Mucosa of descending colon (tissue), 3 donors: ENCODE results near the gene UBE2Q1. TPM values are rescaled to one million over a fixed set of nuclear protein-coding genes. Genes with fewer than 3 reads are reported as not detected.
A peak's percentile ranks its signal among the peaks of the same experiment; 100 is the strongest.
"Not testable (repeated sequence)": the region's sequence is repeated elsewhere in the genome, so short reads cannot be mapped to it uniquely, and the experiment has no call there.

ENCODE experiments used
- ATAC-seq: fragments of 200-7000 bp; cut with Tn5 transposase; one replicate; pipeline ENCODE4 v1.9.1; 2020; ENCODE audit warnings: mild to moderate bottlenecking, moderate library complexity
- DNase-seq, 3 donors: peaks; one replicate each; pipeline ENCODE4 v3.0.0-alpha.2; 2020
- H3K36me3 ChIP-seq: fragments of 200-600 bp; one replicate; pipeline ENCODE4 v1.8.0; 2021; ENCODE audit warnings: low read depth, mild to moderate bottlenecking
- H3K4me1 ChIP-seq: fragments of 200-600 bp; one replicate; pipeline ENCODE4 v1.8.0; 2021; ENCODE audit warnings: low read depth, mild to moderate bottlenecking
- H3K4me3 ChIP-seq: fragments of 200-600 bp; one replicate; pipeline ENCODE4 v1.8.0; 2021; ENCODE audit warnings: mild to moderate bottlenecking
- H3K9me3 ChIP-seq: fragments of 200-600 bp; one replicate; pipeline ENCODE4 v1.8.0; 2021; ENCODE audit warnings: mild to moderate bottlenecking
- CTCF ChIP-seq: fragments of 200-600 bp; IDR thresholded peaks from one replicate; pipeline ENCODE4 v1.8.0; 2022; ENCODE audit warnings: antibody characterized with exemption, mild to moderate bottlenecking
- intact Hi-C, 2 donors: fragments of 100-400 bp; cut with DNase I in 1 of 2; cut with micrococcal nuclease in 1 of 2; formaldehyde crosslinking; loops; one replicate each; pipeline versions ENCODE4 v1.11.0 to v1.11.1; 2022; cut with DNase I, micrococcal nuclease
- total RNA-seq, 3 donors: library from RNA; stranded (reverse); fragmentation: NEBNext Ultra II Directional in 2 of 3; extraction: Animal tissue kit (Norgen Biotek cat#: 25700) in 2 of 3; gene quantifications; one replicate each; pipeline versions ENCODE4 v1.2.1 to v1.2.4, GENCODE V29; 2021 to 2023
- donor health status: DM: no; HTN: no; CAD: no; lungs with moderate emphysema.
- donor health status: DM: no; HTN: no; CAD: no.
- donor health status: DM: no; HTN: yes; CAD: no.

The UBE2Q1 gene
- total RNA-seq, 3 donors from 2014 or later = 52.8 to 81.7 (median 81.0) TPM

- no peak overlapping the region for H3K4me3 ChIP-seq
- intact Hi-C loops = loop anchor here (10.0 kb wide), 1 partner anchor 56 kb away; no protein-coding TSS in a partner anchor
- no peak for TF ChIP-seq CTCF
- DNase-seq (no peak), ATAC-seq (no peak)
- H3K36me3 ChIP-seq = no peaks in the 10 kb centered on the region
- H3K4me1 ChIP-seq = no peaks in the 10 kb centered on the region
- no peaks in the 10 kb centered on the region for H3K9me3 ChIP-seq
These were observed 17.2 kb downstream of the UBE2Q1 start for GRCh38 chr1:154541231-154541630.

GRCh38 chr1:154539486-154540483 is 18.7 kb downstream of the UBE2Q1 start:
- Histone ChIP-seq H3K9me3 (no peaks in the 10 kb centered on the region), H3K4me3 (no peak overlapping the region), H3K4me1 (no peaks in the 10 kb centered on the region), H3K36me3 (no peaks in the 10 kb centered on the region)
- DNase-seq (no peak), ATAC-seq (no peak)
- no peak for TF ChIP-seq CTCF
- intact Hi-C loops = loop anchor here (10.0 kb wide), 1 partner anchor 55 kb away; no protein-coding TSS in a partner anchor

- DNase-seq = no peak
- intact Hi-C loops = no loop called here
- H3K4me3 ChIP-seq = no peak overlapping the region
- no peaks in the 10 kb centered on the region for H3K36me3 ChIP-seq
- H3K4me1 ChIP-seq = no peaks in the 10 kb centered on the region
- no peaks in the 10 kb centered on the region for H3K9me3 ChIP-seq
- ATAC-seq = no peak
- TF ChIP-seq CTCF = no peak
These were observed 21.9 kb downstream of the UBE2Q1 start for GRCh38 chr1:154536570-154536969.

- Histone ChIP-seq H3K4me3 (no peak overlapping the region), H3K36me3 (no peaks in the 10 kb centered on the region), H3K4me1 (no peaks in the 10 kb centered on the region), H3K9me3 (no peaks in the 10 kb centered on the region)
- DNase-seq (peak in 2 of 3 donors; percentile 38 to 73), ATAC-seq (peak; percentile 64)
- TF ChIP-seq CTCF = peak; percentile 21
- intact Hi-C loops = no loop called here
These were observed 24.3 kb downstream of the UBE2Q1 start for GRCh38 chr1:154533952-154534844.

- H3K4me3 ChIP-seq, H3K36me3 ChIP-seq, ATAC-seq, H3K9me3 ChIP-seq, intact Hi-C loops, H3K4me1 ChIP-seq, DNase-seq: not testable (repeated sequence)
These were observed 26.5 kb downstream of the UBE2Q1 start for GRCh38 chr1:154531950-154532349.
